HG03095 (cell line): ENCODE results near the gene TRAFD1.

Experiments
- ATAC-seq: cut with Tn5 transposase; IDR thresholded peaks from one replicate; pipeline ENCODE4 v1.9.1; 2021; ENCODE audit warnings: moderate library complexity; ENCODE audit not compliant: unreplicated experiment

Gene TRAFD1

GRCh38 chr12:112175361-112176155 is 50.2 kb downstream of the TRAFD1 start:
- no peak for ATAC-seq

GRCh38 chr12:112176321-112177010 is 51.1 kb downstream of the TRAFD1 start:
- ATAC-seq: no peak

- ATAC-seq: no peak
Measured at GRCh38 chr12:112178796-112179195, 53.4 kb downstream of the TRAFD1 start.

- ATAC-seq: no peak
Measured at GRCh38 chr12:112179341-112179740, 54.0 kb downstream of the TRAFD1 start.

GRCh38 chr12:112179916-112180315 is 54.6 kb downstream of the TRAFD1 start:
- ATAC-seq: no peak

- ATAC-seq: no peak
Measured at GRCh38 chr12:112180422-112180821, 55.1 kb downstream of the TRAFD1 start.

GRCh38 chr12:112182499-112182898 is 57.1 kb downstream of the TRAFD1 start:
- ATAC-seq: no peak

GRCh38 chr12:112183141-112184021 is 58.0 kb downstream of the TRAFD1 start:
- peak; percentile 47 for ATAC-seq

GRCh38 chr12:112184056-112184887 is 58.9 kb downstream of the TRAFD1 start:
- no peak for ATAC-seq

- no peak for ATAC-seq
Measured at GRCh38 chr12:112185093-112185923, 59.9 kb downstream of the TRAFD1 start.

GRCh38 chr12:112188130-112188830 is 62.9 kb downstream of the TRAFD1 start:
- ATAC-seq: no peak

GRCh38 chr12:112190231-112191025 is 65.1 kb downstream of the TRAFD1 start:
- ATAC-seq: no peak

- no peak for ATAC-seq
Measured at GRCh38 chr12:112191201-112191600, 65.8 kb downstream of the TRAFD1 start.

GRCh38 chr12:112191840-112192321 is 66.5 kb downstream of the TRAFD1 start:
- no peak for ATAC-seq

GRCh38 chr12:112192475-112192874 is 67.1 kb downstream of the TRAFD1 start:
- ATAC-seq: no peak

- ATAC-seq: no peak
Measured at GRCh38 chr12:112194601-112195247, 69.4 kb downstream of the TRAFD1 start.

- ATAC-seq: no peak
Measured at GRCh38 chr12:112196196-112196875, 71.0 kb downstream of the TRAFD1 start.
